HG02981 (cell line): Measurements from ENCODE around the gene BCAS3.

Experiments used
- ATAC-seq: cut with Tn5 transposase; IDR thresholded peaks from one replicate; pipeline ENCODE4 v1.9.1; 2021; ENCODE audit warnings: mild to moderate bottlenecking, moderate library complexity; ENCODE audit not compliant: unreplicated experiment

The BCAS3 gene

DNA sequence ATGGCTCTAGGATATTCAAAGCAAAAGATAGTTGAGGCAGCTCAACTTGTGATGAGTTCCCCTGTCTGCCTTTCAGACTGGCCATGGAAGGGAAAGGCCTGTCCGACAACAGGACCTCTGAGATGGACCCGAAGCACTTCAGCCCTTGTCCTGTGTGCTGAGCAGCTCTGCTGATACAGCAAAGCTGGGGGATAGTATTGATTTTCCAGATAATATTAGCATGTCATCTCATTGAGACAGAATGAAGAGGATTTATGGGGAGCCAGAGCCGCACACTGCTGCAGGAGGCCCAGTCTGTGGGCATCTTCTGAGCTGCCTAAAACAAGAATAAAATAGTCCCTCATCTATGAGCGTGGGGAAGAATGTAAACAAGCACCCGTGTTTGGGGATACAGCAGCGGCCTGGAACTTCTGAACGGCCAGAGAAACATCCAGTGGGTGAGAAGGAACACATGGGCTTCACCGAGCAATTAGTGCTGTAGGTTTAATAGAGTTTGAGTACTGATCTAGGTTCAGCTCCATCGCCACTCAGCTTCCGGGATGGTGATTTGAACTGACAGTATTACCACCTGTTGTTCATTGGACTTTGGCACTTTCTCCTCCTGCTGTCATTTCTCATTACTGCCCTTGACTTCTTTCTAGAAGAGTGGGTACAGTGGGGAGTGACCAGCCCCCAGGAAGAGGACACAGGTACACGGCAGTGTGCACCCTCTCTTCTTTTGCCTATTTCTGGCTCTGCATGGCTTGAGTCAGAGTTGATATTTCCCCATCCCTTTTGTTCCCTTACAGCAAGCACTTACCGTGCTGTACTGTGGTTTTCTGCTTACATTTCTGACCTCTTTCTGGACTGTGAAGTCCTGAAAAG, 625.5 kb downstream of the BCAS3 start:
- ATAC-seq, result no peak

DNA sequence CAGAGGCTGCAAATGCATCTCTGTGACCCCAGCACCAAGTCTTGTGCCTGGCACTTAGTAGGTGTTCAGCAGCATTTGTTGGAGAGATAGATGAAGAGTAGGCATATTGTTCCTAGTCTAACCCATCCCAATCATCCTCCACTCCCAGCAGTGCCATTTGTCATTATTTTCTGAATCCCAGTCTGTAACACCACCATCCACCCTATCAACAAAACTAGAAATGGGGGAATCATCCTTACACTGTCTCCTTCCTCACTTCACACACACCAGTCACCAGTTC, 626.1 kb downstream of the BCAS3 start:
- no peak for ATAC-seq

DNA sequence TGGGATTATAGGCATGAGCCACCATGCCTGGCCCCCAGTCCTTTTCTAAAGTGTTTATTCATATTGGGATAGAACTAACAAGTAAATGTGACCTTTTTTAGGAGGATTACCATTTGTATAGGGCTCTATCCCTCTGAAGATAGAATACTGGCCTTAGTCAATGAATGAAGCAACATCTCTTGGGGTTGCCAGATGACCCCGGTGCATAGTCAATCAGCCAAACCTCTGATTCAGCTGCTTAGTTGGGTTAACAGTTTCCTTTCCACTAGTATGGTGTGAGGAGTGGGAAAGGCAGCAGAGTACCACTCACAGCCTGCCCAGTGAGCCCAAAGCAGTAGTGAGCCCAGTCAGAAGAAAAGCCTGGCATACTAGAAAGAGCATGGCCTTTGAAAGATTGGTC, 627.4 kb downstream of the BCAS3 start:
- ATAC-seq, result no peak

DNA sequence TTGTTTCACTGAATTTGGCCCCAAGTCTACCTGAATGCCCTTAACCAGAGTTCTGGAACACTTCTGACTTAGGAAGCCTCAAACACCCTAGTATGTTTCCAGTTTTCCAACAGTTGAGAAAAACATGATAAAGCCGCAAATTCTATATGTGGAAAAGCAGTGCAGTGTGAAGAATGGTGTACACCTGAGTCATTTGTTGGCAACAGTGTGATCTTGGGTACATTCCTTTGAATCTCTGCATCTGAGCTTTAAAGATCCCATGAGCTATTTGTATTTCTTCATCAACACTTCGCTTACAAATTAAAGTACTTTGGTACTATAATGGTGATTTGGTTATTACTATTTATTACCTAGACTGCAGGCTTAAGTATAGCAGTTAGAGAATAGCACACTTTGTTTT, 628.4 kb downstream of the BCAS3 start:
- ATAC-seq, result no peak

DNA sequence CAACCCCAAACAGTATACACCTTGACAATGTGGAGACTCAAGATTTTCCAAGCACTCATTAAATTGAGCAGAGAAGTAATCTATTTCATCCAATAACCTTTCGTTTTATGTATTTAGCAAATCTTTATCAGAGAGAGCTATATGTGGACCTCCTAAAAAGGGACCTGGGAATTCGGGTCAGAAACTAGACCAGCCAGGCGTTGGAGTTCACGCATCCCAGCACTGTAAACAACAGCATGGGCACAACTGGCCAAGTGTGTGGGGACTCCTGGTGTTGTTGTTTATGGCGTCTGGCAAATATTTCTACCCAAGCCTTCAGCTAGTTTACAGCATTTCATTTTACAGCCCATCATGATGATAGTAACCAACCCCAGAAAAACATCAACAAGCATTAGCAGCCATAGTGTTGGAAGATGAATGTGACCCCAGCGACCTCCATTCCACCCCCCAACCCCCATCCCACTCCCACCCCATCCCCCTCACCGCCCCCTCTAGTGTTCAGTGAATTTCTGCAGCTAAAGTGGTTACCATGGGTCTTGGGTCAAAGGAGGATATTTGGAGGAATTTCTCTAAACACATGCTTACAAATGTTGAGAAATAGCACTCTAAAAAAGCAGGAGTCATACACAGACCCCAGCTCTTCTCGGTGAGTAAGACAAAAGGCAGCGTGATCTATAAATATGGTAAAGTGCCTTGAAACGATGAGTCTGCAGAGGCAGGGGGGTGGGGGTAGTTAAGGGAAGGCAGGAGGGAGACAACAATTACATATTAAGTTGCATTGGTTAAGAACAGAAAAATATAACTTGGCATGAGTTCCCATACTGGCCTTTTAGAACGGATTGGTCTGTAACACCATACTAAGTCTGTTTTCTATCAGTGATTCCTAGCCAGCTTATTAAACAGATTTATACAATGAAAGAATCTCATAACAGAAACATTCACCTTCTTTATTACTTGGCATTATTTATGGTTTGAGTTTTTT, 630.5 kb downstream of the BCAS3 start:
- ATAC-seq, result no peak

DNA sequence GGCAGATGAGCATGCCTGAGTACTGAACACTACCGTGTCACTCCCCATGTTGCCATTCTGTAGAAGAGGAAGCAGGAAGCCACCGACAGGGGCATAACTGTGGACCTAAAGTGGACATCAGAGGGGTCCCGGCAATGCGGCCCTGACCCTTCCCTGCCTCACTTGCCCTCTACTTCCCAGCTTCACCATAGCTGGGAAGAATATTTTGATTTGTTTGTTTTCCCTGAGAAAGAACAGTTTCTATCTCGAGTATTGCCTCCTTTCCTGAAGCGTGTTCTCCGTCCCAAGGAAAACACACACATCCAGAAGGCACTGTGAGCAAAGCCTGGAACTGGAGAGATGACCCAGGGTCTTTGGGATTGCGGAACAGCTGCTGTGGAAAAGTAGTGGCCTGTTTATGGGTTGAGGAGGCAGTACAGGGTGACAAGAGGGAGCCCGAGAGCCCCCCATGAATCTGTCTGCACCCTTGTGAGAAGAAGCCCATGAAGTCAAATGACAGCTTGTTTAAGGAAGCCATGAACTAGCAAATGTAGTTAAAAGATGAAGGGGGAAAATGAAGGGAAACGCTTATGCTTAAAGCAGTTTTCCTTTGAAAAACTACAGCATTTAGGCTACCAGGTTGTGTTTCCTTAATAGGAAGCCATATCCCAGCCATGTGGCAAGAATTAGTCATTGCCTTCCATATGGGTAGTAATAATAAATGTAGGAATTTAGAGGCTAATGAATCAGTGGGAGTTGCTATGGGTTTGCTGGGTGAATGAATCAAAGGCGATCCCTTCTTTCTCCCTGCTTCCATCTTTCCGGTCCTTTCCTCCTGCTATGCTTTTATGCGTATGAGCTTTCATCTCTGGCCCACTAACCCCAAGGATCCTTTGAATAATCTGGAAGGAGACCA, 632.0 kb downstream of the BCAS3 start:
- ATAC-seq, result no peak

DNA sequence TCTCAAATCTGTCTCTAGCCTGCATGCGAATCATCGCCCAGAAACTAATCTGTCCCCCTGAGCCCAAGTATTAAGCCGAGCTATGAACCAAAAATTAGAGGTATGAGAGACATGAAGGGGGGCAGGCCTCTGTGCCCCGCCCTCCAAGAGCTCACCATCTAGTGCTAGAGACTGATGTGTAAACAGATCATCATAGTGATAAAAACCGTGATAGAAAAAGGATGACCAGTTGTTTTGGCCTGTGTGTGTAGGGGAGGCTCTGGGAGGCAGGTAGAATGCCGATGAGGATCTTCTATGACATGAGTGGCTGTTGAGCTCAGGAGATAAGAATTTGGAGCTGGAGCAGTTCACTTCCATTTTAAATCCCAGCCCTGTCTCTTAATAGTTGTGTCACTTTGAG, 632.9 kb downstream of the BCAS3 start:
- ATAC-seq, result no peak

DNA sequence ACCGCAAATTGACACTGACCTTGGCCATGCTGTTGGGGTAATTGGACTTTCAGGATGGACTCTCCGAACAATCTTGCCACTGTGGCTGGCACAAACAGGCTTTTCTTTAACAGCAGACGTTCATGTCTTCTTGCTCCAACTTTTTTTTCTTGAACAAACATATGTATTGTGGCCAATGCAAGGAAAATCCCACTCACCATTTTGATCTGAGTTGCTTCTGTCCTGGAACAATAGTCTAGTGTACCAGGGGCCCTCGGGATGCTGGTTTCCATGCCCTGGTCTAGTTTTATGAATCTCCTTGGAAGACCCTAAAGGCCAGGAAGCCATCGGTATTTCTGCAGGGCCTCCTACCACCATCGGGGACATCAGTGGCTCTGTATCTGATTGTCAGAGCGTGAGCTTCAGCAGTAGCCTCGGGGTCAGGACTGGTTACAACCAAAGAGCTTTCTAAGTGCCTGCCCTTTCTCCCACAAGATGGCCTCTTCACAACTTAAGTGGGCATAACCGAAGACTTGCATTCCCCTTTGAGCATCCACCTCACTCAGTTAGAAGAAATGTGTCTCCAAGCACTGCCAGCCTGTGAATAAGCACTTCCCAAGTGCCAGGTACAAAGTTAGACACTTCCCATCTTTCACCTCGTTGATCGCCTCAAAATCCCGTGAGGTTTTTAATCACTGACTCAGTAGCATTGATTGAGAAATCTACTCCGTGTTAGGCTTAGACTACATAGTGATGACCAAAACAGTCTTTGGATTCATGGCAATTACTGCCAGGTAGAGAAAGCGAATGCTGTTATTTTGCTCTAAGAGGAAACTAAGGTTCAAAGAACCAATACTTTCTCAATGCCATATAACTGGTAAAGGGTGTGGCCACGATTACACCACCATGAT, 635.0 kb downstream of the BCAS3 start:
- no peak for ATAC-seq

DNA sequence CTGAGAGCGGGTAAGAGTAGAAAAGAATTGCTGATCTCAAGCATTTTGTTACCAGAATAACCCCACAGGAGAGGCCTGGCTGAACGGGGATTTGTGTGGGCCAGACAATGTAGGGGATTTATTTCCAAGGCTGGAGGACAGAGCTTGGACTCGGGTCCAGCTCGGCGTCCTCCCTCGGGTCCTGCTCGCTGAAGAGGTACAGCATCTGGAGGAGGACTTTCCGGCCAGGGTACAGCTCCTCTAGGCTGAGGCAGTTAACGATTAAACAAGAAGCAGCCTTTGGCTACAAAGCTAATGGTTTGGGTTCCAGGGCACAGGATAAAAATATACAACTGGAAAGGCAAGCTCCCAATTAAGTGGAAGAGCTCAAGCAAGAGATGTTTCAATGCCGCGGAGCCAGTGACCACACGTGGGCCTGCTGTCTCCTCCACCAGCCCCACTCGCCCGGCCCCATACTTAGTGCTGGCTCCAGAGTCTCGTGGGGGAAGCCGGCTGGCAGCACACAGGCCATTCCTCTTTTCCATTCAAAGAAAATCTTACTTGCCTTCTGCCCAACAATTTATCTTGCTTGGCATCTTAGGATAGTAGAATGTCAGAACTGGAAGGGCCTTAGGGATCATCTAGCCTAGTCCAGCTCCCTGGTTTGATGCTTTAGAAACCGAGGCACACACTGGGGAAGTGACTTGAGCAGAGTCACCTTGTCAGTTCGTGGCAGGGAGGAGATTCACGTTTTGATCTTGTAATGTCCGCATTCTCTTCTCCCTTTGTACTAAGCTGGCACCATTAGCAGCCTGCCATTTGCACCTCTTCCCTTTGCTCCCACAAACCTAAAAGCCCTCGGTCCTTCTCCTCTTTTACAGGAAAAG, 636.0 kb downstream of the BCAS3 start:
- no peak for ATAC-seq

DNA sequence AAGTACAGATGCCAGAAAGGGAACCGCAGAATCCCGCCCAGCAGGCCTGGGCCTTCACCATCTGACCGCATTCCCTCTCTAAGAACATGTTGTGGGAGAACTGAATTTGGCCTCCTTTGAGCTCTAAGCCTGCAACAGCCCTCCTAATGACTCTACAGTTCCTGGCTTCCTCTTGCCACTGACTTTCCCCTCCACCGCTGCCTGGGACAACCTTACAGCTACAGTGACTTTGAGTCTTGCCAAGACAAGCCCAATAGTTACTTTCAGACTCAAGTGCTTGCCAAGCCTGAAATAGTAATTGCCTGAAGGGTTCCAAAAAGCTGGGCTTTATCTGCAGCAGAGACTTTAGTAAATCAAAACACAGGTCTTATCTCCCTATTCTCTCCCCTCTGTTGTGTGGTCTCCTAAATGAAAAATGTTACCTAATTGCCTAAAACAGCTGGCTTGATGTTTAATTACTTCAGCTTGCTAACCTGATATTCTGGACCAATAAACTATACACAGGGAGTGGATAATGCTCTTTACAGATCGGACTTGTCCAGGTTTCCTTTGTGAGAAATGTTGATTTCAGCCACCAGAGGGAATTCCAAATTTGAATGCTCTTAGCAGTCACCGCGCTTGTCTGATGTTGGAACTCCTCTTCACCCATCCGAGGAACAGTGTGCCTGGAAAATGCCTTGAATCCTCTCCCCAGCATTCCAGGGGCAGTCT, 636.9 kb downstream of the BCAS3 start:
- no peak for ATAC-seq

DNA sequence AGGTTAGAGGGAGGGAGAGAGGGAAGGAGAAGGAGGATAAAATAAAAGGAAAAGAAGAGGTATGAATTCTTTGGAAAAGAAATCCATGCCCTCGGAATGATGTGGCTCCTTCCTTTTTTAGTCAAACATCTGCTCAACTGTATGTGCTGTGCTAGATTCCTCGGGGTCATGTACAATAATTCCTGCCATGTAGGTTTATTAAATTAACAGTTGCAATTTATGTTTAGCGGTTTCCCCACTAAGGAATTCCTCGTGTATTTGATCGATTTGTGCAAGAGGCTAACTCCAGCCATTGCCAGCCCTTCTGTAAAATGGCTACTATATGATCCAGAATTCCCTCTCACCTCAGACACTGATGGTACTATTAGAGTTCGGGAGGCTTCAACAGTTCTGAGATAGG, 639.0 kb downstream of the BCAS3 start:
- ATAC-seq, result no peak

DNA sequence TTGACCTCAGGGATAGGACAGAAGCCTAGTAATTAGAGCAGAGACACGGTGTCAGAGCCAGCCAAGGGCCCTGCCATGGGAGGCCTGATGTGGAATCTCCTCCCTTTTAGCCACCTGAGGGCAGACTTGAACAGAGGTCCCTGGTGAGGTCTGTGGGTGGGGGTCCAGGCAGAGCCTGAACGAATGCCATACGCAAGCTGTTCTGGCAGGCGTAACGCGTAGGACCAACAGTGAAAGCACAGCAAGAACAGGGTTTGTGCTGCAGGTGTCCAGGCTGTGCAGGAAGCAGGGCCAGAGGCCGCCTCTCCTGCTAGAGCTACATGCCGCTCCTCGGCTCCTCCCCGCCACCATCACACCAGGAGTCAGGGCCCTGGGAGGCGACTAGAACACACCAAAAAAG, 640.1 kb downstream of the BCAS3 start:
- ATAC-seq, result no peak

DNA sequence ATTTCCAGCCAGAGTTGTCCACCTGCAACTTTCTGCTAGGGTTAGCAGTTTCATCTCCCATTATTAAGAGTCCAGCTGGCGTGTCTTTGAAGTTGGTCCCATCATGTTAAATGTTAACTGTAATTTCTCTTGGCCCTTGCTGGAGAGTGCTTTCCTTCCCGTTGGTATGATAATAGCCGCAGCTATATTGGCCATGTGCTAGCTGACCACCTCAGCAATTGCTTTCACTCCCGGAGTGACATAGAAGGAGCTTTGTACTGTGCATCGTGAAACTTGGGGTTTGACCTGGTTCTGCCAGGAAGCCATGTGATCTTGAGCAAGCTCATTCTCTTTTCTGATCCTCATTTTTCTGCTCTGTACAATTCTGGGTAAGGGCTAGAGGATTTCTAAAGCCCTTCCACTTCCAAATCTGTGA, 641.0 kb downstream of the BCAS3 start:
- no peak for ATAC-seq

DNA sequence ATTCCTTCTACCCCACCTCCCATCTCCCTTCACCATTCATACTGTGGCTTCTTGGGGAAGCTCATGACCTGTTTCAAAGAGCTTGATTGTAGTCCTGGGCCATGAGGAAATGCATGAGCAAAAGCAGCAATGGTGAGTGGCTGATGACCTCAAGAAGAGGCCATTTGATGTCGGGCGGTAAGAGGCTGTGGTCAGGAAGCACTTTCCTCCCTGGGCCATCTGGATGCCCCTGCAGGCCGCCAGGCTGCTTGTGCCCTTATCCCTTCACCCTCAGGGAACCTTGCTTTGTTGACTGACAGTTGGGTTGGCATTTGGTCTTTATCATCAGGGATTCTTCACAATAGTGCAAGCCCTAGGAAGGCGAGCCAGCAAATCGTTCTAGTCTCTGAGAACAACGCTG, 643.7 kb downstream of the BCAS3 start:
- no peak for ATAC-seq

DNA sequence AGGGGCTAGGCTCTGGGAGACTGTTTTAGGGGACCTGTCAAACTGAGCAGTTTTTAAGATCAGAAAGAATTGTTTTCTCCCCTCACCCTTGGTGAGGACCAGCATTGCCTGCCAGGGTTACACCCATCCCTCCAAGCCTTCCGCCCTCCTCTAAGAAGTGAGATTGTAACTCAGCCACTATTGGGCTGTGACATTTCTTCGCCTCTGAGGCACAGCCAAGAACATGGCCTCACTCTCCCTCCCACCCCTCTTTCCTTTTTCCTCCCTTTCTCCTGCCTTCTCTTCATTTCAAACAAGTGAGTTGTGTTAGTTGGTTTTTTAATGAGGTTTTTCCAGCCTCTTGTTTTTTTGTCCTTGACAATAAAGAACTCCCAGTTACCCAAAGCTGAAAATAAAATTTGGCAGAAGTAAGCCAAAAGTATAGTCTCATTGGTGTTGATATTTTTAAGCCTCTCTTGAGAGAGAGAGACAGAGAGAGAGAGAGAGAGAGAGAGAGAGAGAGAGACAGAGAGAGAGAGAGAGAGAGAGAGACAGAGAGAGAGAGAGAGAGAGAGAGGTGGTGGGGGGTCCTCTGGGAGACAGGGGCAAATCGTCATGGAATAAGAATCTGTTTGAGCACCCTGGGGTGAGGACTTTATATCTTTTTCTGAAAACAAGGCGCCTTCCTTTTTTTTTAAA, 644.8 kb downstream of the BCAS3 start:
- ATAC-seq, result no peak

DNA sequence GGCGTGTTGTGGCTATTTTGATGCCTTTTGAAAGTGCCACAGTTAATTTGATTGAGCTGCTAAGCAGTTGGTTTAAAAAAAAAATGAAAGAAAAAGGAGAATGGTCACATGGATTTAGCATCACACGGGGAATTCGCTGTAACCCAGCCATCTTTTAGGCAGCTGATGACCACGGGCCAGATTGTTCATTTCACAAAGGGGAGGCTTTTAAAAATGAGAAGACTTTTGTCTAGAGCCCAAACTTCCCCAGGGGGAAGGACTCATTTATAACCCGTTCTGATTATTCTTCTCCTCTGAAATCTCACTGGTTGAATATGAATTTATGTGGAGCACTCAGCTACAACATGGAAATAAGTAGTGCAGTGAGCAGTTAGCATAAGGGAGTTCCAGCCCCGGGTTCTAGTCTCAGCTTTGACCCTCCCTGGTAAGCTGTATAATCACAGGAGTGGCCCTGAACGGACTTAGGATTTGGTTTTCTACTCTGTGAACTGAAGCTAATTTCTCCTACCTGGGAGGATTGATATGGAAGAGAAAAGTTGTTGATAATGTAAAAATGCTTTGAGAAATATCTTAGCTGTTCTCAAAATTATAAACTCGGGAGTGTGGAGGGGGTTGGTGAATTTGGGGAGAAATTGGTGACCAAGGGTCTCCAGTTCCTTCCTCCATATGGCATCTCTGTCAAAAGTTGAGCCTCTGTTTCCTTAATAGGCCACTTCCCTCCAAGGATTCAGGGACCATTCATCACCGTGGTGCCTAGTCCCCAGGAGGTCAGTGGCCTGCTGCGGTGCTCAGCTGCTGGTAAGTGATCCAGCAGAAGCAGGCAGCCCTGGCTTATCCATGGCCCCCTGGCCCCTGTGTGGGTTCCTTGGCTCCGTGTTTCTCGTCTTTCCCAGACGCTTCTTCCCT, 645.6 kb downstream of the BCAS3 start:
- ATAC-seq, result no peak
